Measurements from ENCODE around the gene TCF4.

DNA sequence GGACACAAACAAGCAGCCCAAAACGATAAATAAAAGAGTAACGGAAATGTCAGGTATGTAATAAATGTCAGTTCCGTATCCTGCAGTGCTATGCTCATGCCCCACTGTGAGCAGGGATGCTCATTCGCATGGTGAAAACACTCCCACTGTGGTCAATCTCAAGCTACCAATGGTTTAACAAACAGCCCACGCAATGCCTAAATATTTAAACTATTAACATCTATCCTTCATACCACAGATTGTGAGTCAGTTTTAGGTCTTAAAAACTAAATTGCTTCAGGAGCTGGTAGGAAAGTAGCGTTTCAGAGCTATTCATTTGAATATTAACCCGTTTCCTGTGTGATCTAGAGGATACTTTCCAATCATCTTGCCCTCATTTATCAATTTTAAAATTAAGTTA, 207.4 kb downstream of the TCF4 start:
- no peak for TF ChIP-seq POLR2A (IDR thresholded peaks at IDR 0.05)
- TF ChIP-seq, protein P1, sequence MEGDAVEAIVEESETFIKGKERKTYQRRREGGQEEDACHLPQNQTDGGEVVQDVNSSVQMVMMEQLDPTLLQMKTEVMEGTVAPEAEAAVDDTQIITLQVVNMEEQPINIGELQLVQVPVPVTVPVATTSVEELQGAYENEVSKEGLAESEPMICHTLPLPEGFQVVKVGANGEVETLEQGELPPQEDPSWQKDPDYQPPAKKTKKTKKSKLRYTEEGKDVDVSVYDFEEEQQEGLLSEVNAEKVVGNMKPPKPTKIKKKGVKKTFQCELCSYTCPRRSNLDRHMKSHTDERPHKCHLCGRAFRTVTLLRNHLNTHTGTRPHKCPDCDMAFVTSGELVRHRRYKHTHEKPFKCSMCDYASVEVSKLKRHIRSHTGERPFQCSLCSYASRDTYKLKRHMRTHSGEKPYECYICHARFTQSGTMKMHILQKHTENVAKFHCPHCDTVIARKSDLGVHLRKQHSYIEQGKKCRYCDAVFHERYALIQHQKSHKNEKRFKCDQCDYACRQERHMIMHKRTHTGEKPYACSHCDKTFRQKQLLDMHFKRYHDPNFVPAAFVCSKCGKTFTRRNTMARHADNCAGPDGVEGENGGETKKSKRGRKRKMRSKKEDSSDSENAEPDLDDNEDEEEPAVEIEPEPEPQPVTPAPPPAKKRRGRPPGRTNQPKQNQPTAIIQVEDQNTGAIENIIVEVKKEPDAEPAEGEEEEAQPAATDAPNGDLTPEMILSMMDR (IDR thresholded peaks at IDR 0.05): no peak

Data from sigmoid colon (tissue), 3 donors.